ENCODE measurements around the gene FUBP3. TPM values are rescaled to one million over a fixed set of nuclear protein-coding genes. Genes with fewer than 3 reads are reported as not detected.

FUBP3 gene
- polyA plus RNA-seq, 1 of the 3 experiments (the other 2 are of a cell fraction) = 55.1 TPM

- Histone ChIP-seq H3F3A (replicated peaks; ENCODE audit: insufficient read depth) (no peaks in the 10 kb centered on the region), H3K27ac (ENCODE audit: low read depth in 2 of 2, low read length in 1 of 2) (no peak overlapping the region), H3K4me2 (no peak overlapping the region), H3K9me2 (no peaks in the 10 kb centered on the region), H3K4me1 (ENCODE audit: control insufficient read depth in 1 of 2, insufficient read depth in 2 of 2, low read depth in 1 of 2, low read length in 1 of 2) (peaks cover 0 to under 1% of the 10 kb centered on the region in 2 experiments; a peak in 1 of 4 replicates), H3K27me3 (ENCODE audit: insufficient read depth) (0 out of 2 replicates have a peak, but pooled peaks cover 6% of the 10 kb centered on the region), H3K9ac (no peak overlapping the region), H4K20me1 (ENCODE audit: insufficient read depth) (no peaks in the 10 kb centered on the region), H3K36me3 (replicated peaks in 1 of 2; ENCODE audit: control insufficient read depth in 1 of 2, insufficient read depth in 2 of 2, low read length in 1 of 2) (no peaks in the 10 kb centered on the region), H3K4me3 (ENCODE audit: low read depth in 2 of 2, low read length in 1 of 2) (no peak overlapping the region), H3K9me3 (no peaks in the 10 kb centered on the region), H3K79me2 (ENCODE audit: insufficient read depth) (no peaks in the 10 kb centered on the region), H2AFZ (ENCODE audit: low read depth) (no peak overlapping the region)
- TF ChIP-seq MEF2A (IDR thresholded peaks at IDR 0.05; ENCODE audit: borderline replicate concordance, low read depth) (no peak), CHD2 (IDR thresholded peaks at IDR 0.05; ENCODE audit: low read length, partially characterized antibody) (no peak), FOXJ3 (CRISPR knock-in tag; IDR thresholded peaks at IDR 0.05) (no peak), SMC3 (IDR thresholded peaks at IDR 0.05; ENCODE audit: low read depth, low read length) (no peak), REST (IDR thresholded peaks at IDR 0.05; ENCODE audit: low read depth, low read length) (no peak), RFX5 (IDR thresholded peaks at IDR 0.05; ENCODE audit: low read length) (no peak), EP300 (IDR thresholded peaks at IDR 0.05; ENCODE audit: borderline replicate concordance in 1 of 2, low read depth in 1 of 2, low read length in 1 of 2) (no peak)
- DNase-seq = no peak
- WGBS (ENCODE audit: low lambda C conversion rate) = 63% methylated on average over 7 of the region's 7 CpGs
- CTCF ChIA-PET = no interaction called here
- POLR2A ChIA-PET = no interaction called here
Observed at GRCh38 chr9:130542457-130543228, 36.7 kb upstream of the FUBP3 start.

- Histone ChIP-seq H3K9me3 (no peaks in the 10 kb centered on the region), H3K79me2 (ENCODE audit: insufficient read depth) (no peaks in the 10 kb centered on the region), H3K36me3 (replicated peaks in 1 of 2; ENCODE audit: control insufficient read depth in 1 of 2, insufficient read depth in 2 of 2, low read length in 1 of 2) (no peaks in the 10 kb centered on the region), H3K4me3 (ENCODE audit: low read depth in 2 of 2, low read length in 1 of 2) (no peak overlapping the region), H4K20me1 (ENCODE audit: insufficient read depth) (no peaks in the 10 kb centered on the region), H3K27ac (ENCODE audit: low read depth in 2 of 2, low read length in 1 of 2) (no peak overlapping the region), H3F3A (replicated peaks; ENCODE audit: insufficient read depth) (no peaks in the 10 kb centered on the region), H3K9me2 (no peaks in the 10 kb centered on the region), H3K4me2 (no peak overlapping the region), H2AFZ (ENCODE audit: low read depth) (no peak overlapping the region), H3K9ac (no peak overlapping the region), H3K27me3 (ENCODE audit: insufficient read depth) (0 out of 2 replicates have a peak, but pooled peaks cover 6% of the 10 kb centered on the region), H3K4me1 (ENCODE audit: control insufficient read depth in 1 of 2, insufficient read depth in 2 of 2, low read depth in 1 of 2, low read length in 1 of 2) (no peaks in the 10 kb centered on the region)
- DNase-seq = no peak
- 91% methylated on average over 8 of the region's 8 CpGs for WGBS (ENCODE audit: low lambda C conversion rate)
- POLR2A ChIA-PET = no interaction called here
- CTCF ChIA-PET = no interaction called here
- TF ChIP-seq NRF1 (IDR thresholded peaks at IDR 0.05; ENCODE audit: low read depth, low read length) (no peak), TAF1 (IDR thresholded peaks at IDR 0.05; ENCODE audit: borderline replicate concordance, low read depth, low read length) (no peak), RAD21 (IDR thresholded peaks at IDR 0.05; ENCODE audit: low read length) (no peak), PBX3 (IDR thresholded peaks at IDR 0.05) (no peak), SIN3A (IDR thresholded peaks at IDR 0.05; ENCODE audit: borderline replicate concordance, low read depth, low read length) (no peak), EZH2phosphoT487 (IDR thresholded peaks at IDR 0.05; ENCODE audit: borderline replicate concordance, low read depth) (no peak), GATA2 (CRISPR knock-in tag; IDR thresholded peaks at IDR 0.05) (no peak), ELF1 (IDR thresholded peaks at IDR 0.05) (no peak)
Observed at GRCh38 chr9:130543368-130543767, 36.0 kb upstream of the FUBP3 start.
